Aorta (tissue), 5 donors: Measurements from ENCODE around the gene GP9. TPM values are rescaled to one million over a fixed set of nuclear protein-coding genes. Genes with fewer than 3 reads are reported as not detected.
A peak's percentile ranks its signal among the peaks of the same experiment; 100 is the strongest.
"Not testable (repeated sequence)": the region's sequence is repeated elsewhere in the genome, so short reads cannot be mapped to it uniquely, and the experiment has no call there.

ENCODE experiments used
- ATAC-seq: fragments of 200-7000 bp; cut with Tn5 transposase; one replicate; pipeline ENCODE4 v1.9.1; 2022; ENCODE audit warnings: moderate library complexity; ENCODE audit not compliant: low FRiP score
- DNase-seq, 2 donors: peaks; one replicate each; pipeline ENCODE4 v3.0.0-alpha.2; 2020
- H3K27ac ChIP-seq, 2 donors: one replicate each; pipeline ENCODE4 v1.5.1; 2013; ENCODE audit warnings: low read length in 2 of 2, mild to moderate bottlenecking in 2 of 2, moderate library complexity in 2 of 2, control low read depth in 1 of 2, inconsistent platforms in 1 of 2, low read depth in 1 of 2
- H3K27me3 ChIP-seq, 2 donors: one replicate each; pipeline ENCODE4 v1.6.1; 2013; ENCODE audit warnings: control low read depth in 1 of 2, low read length in 1 of 2, mild to moderate bottlenecking in 1 of 2, moderate library complexity in 1 of 2; ENCODE audit not compliant: insufficient read depth in 2 of 2, control insufficient read depth in 1 of 2
- H3K36me3 ChIP-seq, 2 donors: one replicate each; pipeline ENCODE4 v1.6.1; 2013; ENCODE audit warnings: control low read depth in 1 of 2, low read length in 1 of 2, mild to moderate bottlenecking in 1 of 2; ENCODE audit not compliant: insufficient read depth in 2 of 2, control insufficient read depth in 1 of 2
- H3K4me1 ChIP-seq, 2 donors: one replicate each; pipeline ENCODE4 v1.6.1; 2013; ENCODE audit warnings: low read length in 2 of 2, control low read depth in 1 of 2, mild to moderate bottlenecking in 1 of 2, moderate library complexity in 1 of 2; ENCODE audit not compliant: insufficient read depth in 2 of 2, control insufficient read depth in 1 of 2
- H3K4me3 ChIP-seq, 2 donors: one replicate each; pipeline ENCODE4 v1.5.1; 2013; ENCODE audit warnings: low read length in 2 of 2, control low read depth in 1 of 2, mild to moderate bottlenecking in 1 of 2
- H3K9me3 ChIP-seq: one replicate; pipeline ENCODE4 v1.6.1; 2013; ENCODE audit warnings: mild to moderate bottlenecking, low read length; ENCODE audit not compliant: control insufficient read depth
- WGBS, 2 donors: extraction: QIAGEN DNeasy Blood & Tissue Kit; methylation state at CpG; one replicate each; pipeline ENCODE4 v1.1.7; 2013; 5-methylcytosine and 5-hydroxymethylcytosine counted together
- intact Hi-C, 2 donors: fragments of 100-400 bp; cut with DNase I; formaldehyde crosslinking; loops; one replicate each; pipeline versions ENCODE4 v1.14.2 to v1.15.0; 2022
- polyA plus RNA-seq, 2 donors: library from polyadenylated mRNA; stranded (reverse); fragments of 200-250 nt; gene quantifications; one replicate each; pipeline ENCODE4 v1.2.3, GENCODE V29; 2013
- total RNA-seq, 2 donors: library from RNA; stranded (reverse); fragmentation: NEBNext Ultra II Directional; extraction: Animal tissue kit (Norgen Biotek cat#: 25700); gene quantifications; one replicate each; pipeline ENCODE4 v1.2.1, GENCODE V29; 2021
- donor health status: healthy with polysubstance abuse.
- donor health status: Bipolar disorder and iron deficiency.
- donor health status: DM: no; HTN: no; CAD: no.
- donor health status: DM: no; HTN: no; CAD: no.
- donor health status: DM: yes; HTN: yes; CAD: no.

The GP9 gene
- total and polyA plus RNA-seq, 4 donors, result not detected

- H3K27me3 ChIP-seq, H3K36me3 ChIP-seq, ATAC-seq, H3K4me1 ChIP-seq, H3K9me3 ChIP-seq, H3K4me3 ChIP-seq, H3K27ac ChIP-seq, DNase-seq: not testable (repeated sequence)
- no CpG with 5 or more reads among the region's 6 CpGs for WGBS, 2 donors
- intact Hi-C loops, result loop anchor here in 1 of 2 donors (5.0 kb wide), 1 partner anchor 36 kb away; no protein-coding TSS in a partner anchor
These were observed 27.7 kb downstream of the GP9 start for GRCh38 chr3:129088312-129088711.

GRCh38 chr3:129095285-129095684, 34.7 kb downstream of the GP9 start:
- H3K4me3 ChIP-seq, result no peak overlapping the region
- DNase-seq (no peak), ATAC-seq (no peak)
- H3K36me3 ChIP-seq, result peaks cover 0 to 2% of the 10 kb centered on the region in 2 donors
- no peaks in the 10 kb centered on the region for H3K9me3 ChIP-seq
- 95 to 98% methylated on average over 10 of the region's 10 CpGs for WGBS, 2 donors
- no peaks in the 10 kb centered on the region for H3K4me1 ChIP-seq
- no peaks in the 10 kb centered on the region for H3K27me3 ChIP-seq
- intact Hi-C loops, result loop anchor here in 1 of 2 donors (10.0 kb wide), 1 partner anchor 120 kb away; no protein-coding TSS in a partner anchor
- no peak overlapping the region for H3K27ac ChIP-seq

GRCh38 chr3:129100274-129100673, 39.7 kb downstream of the GP9 start:
- ATAC-seq (no peak), DNase-seq (no peak)
- 76 to 78% methylated on average over 1 of the region's 1 CpG for WGBS, 2 donors
- Histone ChIP-seq H3K4me3 (no peak overlapping the region), H3K27me3 (no peaks in the 10 kb centered on the region), H3K4me1 (no peaks in the 10 kb centered on the region), H3K27ac (no peak overlapping the region), H3K36me3 (no peaks in the 10 kb centered on the region), H3K9me3 (no peaks in the 10 kb centered on the region)
- intact Hi-C loops, result no loop called here

GRCh38 chr3:129101370-129102138, 41.0 kb downstream of the GP9 start:
- no peak overlapping the region for H3K27ac ChIP-seq
- DNase-seq (peak in 1 of 2 donors; percentile 17), ATAC-seq (no peak)
- WGBS, 2 donors, result 72 to 73% methylated on average over 11 to 12 of the region's 12 CpGs
- intact Hi-C loops, result no loop called here
- H3K36me3 ChIP-seq, result peaks cover 0 to 3% of the 10 kb centered on the region in 2 donors
- H3K4me1 ChIP-seq, result no peaks in the 10 kb centered on the region
- no peak overlapping the region for H3K4me3 ChIP-seq
- H3K9me3 ChIP-seq, result no peaks in the 10 kb centered on the region
- H3K27me3 ChIP-seq, result no peaks in the 10 kb centered on the region

- H3K4me3 ChIP-seq, result no peak overlapping the region
- H3K4me1 ChIP-seq, result no peaks in the 10 kb centered on the region
- ATAC-seq (no peak), DNase-seq (no peak)
- H3K36me3 ChIP-seq, result peaks cover 0 to 3% of the 10 kb centered on the region in 2 donors
- intact Hi-C loops, result no loop called here
- H3K27ac ChIP-seq, result no peak overlapping the region
- WGBS, 2 donors, result 85 to 88% methylated on average over 7 of the region's 7 CpGs
- no peaks in the 10 kb centered on the region for H3K9me3 ChIP-seq
- H3K27me3 ChIP-seq, result no peaks in the 10 kb centered on the region
These were observed 42.7 kb downstream of the GP9 start for GRCh38 chr3:129103296-129103695.

- no peak overlapping the region for H3K27ac ChIP-seq
- H3K9me3 ChIP-seq, result no peaks in the 10 kb centered on the region
- peaks cover 0 to 3% of the 10 kb centered on the region in 2 donors for H3K36me3 ChIP-seq
- no peaks in the 10 kb centered on the region for H3K27me3 ChIP-seq
- no peak overlapping the region for H3K4me3 ChIP-seq
- 93 to 94% methylated on average over 6 of the region's 6 CpGs for WGBS, 2 donors
- DNase-seq (no peak), ATAC-seq (no peak)
- no peaks in the 10 kb centered on the region for H3K4me1 ChIP-seq
- intact Hi-C loops, result no loop called here
These were observed 43.5 kb downstream of the GP9 start for GRCh38 chr3:129104051-129104450.

- intact Hi-C loops, result no loop called here
- Histone ChIP-seq H3K4me1 (no peaks in the 10 kb centered on the region), H3K27ac (no peak overlapping the region), H3K36me3 (peaks cover 0 to 3% of the 10 kb centered on the region in 2 donors), H3K4me3 (no peak overlapping the region), H3K27me3 (no peaks in the 10 kb centered on the region), H3K9me3 (no peaks in the 10 kb centered on the region)
- 38 to 49% methylated on average over 6 of the region's 6 CpGs for WGBS, 2 donors
- no peak for DNase-seq
- no peak for ATAC-seq
These were observed 44.0 kb downstream of the GP9 start for GRCh38 chr3:129104498-129105079.

- no peak overlapping the region for H3K27ac ChIP-seq
- H3K27me3 ChIP-seq, result no peaks in the 10 kb centered on the region
- intact Hi-C loops, result no loop called here
- DNase-seq (peak in 1 of 2 donors; percentile 17), ATAC-seq (no peak)
- 28 to 38% methylated on average over 4 of the region's 4 CpGs for WGBS, 2 donors
- peaks cover 0 to 3% of the 10 kb centered on the region in 2 donors for H3K36me3 ChIP-seq
- no peak overlapping the region for H3K4me3 ChIP-seq
- H3K9me3 ChIP-seq, result no peaks in the 10 kb centered on the region
- H3K4me1 ChIP-seq, result no peaks in the 10 kb centered on the region
These were observed 45.3 kb downstream of the GP9 start for GRCh38 chr3:129105862-129106261.

GRCh38 chr3:129106320-129106719, 45.7 kb downstream of the GP9 start:
- DNase-seq, result peak in 1 of 2 donors; percentile 38
- no peak overlapping the region for H3K4me3 ChIP-seq
- 63 to 69% methylated on average over 5 of the region's 5 CpGs for WGBS, 2 donors
- H3K27me3 ChIP-seq, result no peaks in the 10 kb centered on the region
- H3K9me3 ChIP-seq, result no peaks in the 10 kb centered on the region
- H3K4me1 ChIP-seq, result no peaks in the 10 kb centered on the region
- no peak overlapping the region for H3K27ac ChIP-seq
- intact Hi-C loops, result no loop called here
- H3K36me3 ChIP-seq, result peaks cover 0 to 3% of the 10 kb centered on the region in 2 donors
- ATAC-seq, result no peak
